Hepatocyte (in vitro differentiated cells): ENCODE measurements around the gene EDARADD.

ENCODE experiments used
- EZH2 ChIP-seq: fragments of 200-600 bp; sonication (generic); IDR thresholded peaks from 2 replicates; pipeline ENCODE4 v1.6.1; 2016; ENCODE audit warnings: antibody characterized with exemption, mild to moderate bottlenecking, borderline replicate concordance
- EZH2phosphoT487 ChIP-seq: fragments of 200-600 bp; sonication (generic); IDR thresholded peaks from one replicate; pipeline ENCODE4 v1.6.1; 2018; ENCODE audit warnings: antibody characterized with exemption, mild to moderate bottlenecking, low read depth, moderate library complexity; ENCODE audit not compliant: unreplicated experiment, severe bottlenecking
- TF ChIP-seq, protein P1 (sequence below): fragments of 200-600 bp; sonication (generic); IDR thresholded peaks from 2 replicates; pipeline ENCODE4 v1.5.1; 2016; ENCODE audit warnings: antibody characterized with exemption, mild to moderate bottlenecking; ENCODE audit not compliant: poor library complexity

DNA sequence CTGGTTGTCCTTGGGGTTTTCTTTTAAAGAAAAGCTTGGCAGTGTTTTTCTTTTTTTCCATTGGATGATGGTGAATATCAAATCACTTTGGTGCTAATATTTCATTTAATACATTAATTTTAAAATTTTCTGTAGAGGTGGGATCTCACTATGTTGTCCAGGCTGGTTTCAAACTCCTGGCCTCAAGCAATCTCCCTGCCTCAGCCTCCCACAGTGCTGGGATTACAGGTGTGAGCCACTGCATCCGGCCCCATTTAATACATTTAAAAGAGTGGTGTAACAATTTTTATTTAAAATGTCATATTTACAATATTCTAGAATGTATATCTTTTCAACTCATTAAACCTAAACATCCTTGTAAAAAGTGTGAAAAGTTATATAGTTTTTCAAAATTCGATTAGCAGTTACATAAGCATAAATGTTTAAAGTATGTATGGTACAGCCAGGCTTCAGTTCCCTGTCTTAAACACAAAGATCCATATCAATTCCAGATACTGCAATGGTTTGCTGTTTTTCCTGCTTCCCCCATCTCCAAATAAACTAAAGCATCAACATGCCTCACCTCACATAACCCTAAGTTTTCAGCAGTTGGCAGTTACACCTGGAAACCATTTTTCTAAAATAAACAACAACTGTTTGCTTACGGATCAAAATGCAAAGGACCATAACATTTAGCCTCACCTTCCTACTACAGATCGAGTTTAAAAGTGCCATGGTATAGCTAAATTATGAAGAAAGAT is 120.8 kb downstream of the EDARADD start:
- TF ChIP-seq, protein P1, sequence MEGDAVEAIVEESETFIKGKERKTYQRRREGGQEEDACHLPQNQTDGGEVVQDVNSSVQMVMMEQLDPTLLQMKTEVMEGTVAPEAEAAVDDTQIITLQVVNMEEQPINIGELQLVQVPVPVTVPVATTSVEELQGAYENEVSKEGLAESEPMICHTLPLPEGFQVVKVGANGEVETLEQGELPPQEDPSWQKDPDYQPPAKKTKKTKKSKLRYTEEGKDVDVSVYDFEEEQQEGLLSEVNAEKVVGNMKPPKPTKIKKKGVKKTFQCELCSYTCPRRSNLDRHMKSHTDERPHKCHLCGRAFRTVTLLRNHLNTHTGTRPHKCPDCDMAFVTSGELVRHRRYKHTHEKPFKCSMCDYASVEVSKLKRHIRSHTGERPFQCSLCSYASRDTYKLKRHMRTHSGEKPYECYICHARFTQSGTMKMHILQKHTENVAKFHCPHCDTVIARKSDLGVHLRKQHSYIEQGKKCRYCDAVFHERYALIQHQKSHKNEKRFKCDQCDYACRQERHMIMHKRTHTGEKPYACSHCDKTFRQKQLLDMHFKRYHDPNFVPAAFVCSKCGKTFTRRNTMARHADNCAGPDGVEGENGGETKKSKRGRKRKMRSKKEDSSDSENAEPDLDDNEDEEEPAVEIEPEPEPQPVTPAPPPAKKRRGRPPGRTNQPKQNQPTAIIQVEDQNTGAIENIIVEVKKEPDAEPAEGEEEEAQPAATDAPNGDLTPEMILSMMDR, result no peak
- TF ChIP-seq EZH2, result no peak
- TF ChIP-seq EZH2phosphoT487, result no peak
